GM12874 (cell line): Measurements from ENCODE around the gene AGBL1.

Source experiments
- TF ChIP-seq, protein P1 (sequence below): IDR thresholded peaks from 2 replicates; pipeline ENCODE4 v1.5.1; 2011; ENCODE audit warnings: low read depth, mild to moderate bottlenecking, control low read depth, low read length, moderate library complexity; ENCODE audit not compliant: insufficient read depth

The AGBL1 gene

DNA sequence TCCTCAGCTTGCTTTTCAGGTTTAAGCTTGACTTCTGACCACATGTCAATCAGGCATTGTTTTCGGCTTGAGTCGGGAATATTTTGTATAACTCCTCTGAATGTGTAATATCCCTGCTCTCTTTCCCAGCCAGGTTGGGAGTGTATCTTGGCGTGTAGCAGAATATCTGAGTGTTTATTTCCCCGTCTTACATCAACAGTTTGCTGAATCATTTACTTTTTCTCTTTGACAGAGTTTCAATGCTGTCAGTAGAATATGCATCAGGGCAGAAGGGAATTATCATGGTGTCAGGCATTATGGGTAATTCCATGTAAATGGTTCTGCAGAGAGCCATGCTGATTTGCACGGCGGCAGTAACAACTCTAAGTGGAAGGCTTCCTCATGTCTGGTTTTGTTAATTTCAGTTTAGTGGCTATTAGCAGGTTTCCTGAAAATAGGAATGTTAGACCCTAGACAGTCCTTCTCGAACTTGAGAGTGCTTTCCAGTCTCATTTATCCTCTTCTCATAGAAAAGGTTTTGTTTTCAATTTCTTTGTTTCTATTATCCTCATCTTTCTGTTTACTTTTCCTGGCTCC lies 566.3 kb downstream of the AGBL1 start:
- TF ChIP-seq, protein P1, sequence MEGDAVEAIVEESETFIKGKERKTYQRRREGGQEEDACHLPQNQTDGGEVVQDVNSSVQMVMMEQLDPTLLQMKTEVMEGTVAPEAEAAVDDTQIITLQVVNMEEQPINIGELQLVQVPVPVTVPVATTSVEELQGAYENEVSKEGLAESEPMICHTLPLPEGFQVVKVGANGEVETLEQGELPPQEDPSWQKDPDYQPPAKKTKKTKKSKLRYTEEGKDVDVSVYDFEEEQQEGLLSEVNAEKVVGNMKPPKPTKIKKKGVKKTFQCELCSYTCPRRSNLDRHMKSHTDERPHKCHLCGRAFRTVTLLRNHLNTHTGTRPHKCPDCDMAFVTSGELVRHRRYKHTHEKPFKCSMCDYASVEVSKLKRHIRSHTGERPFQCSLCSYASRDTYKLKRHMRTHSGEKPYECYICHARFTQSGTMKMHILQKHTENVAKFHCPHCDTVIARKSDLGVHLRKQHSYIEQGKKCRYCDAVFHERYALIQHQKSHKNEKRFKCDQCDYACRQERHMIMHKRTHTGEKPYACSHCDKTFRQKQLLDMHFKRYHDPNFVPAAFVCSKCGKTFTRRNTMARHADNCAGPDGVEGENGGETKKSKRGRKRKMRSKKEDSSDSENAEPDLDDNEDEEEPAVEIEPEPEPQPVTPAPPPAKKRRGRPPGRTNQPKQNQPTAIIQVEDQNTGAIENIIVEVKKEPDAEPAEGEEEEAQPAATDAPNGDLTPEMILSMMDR = no peak

DNA sequence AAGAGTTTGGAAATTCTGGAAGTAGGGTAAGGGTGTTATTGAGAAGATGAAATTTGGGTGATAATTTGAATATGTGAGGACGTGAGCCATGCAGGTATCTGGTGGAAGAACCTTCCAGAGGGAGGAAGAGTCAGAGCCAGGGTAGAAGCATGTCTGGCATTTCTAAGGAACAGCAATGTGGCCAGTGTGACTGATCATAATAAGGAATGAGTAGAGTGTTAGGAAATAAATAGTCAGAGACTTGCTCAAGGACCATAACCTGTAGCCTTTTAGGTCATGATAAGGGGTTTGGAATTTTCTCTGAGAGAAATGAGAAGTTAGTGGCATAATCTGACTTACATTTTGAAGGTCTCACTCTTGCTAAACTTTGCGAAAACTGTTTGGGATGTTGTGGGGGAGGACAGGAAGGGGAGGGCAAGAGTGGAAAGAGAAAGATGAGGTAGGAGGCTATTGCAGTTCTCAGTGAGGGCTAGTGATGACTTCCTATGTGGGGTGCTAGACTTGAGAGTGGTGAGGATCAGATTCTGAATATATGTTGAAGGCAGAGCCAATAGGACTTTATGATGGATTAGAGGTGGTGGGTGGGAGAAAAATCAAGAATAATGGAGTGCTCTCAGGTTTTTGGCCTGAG lies 568.3 kb downstream of the AGBL1 start:
- TF ChIP-seq, protein P1 = no peak

DNA sequence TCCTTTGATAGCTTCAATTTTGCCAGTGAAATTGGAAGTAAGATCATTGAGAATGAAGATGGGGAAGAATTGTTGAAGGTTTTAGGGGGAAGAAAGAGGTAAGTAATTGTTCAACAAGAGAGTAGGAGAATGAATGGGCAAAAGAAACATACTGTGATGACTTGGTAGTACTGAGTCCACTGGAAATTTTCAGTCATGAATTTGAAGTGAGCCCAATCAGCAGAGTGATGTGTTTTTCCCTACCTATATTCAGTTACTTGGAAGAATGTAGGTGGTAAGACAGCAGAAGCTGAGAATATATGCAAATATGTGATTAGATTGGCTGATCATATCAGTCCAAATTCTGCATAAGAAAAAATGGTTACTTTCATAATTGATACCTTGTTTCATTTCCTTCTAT lies 569.6 kb downstream of the AGBL1 start:
- TF ChIP-seq, protein P1 = no peak

DNA sequence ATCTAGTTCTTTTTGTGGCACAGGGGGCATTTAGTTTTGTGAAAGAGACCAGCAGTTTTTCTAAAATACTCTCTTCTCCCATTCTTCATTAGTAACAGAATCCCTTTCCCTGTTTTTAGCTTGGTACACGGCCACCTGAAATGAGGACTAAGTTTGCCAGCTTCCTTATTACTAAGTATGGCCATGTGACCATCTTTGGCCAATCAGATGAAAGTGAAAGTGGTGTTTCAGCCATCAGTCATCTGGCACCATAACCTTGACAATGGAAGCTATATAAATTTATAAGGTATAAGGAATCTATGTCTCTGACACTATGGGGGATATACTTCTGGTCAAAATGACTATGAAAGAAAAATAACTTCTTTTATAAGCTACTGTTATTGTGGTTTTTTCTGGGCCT lies 570.4 kb downstream of the AGBL1 start:
- TF ChIP-seq, protein P1 = no peak

DNA sequence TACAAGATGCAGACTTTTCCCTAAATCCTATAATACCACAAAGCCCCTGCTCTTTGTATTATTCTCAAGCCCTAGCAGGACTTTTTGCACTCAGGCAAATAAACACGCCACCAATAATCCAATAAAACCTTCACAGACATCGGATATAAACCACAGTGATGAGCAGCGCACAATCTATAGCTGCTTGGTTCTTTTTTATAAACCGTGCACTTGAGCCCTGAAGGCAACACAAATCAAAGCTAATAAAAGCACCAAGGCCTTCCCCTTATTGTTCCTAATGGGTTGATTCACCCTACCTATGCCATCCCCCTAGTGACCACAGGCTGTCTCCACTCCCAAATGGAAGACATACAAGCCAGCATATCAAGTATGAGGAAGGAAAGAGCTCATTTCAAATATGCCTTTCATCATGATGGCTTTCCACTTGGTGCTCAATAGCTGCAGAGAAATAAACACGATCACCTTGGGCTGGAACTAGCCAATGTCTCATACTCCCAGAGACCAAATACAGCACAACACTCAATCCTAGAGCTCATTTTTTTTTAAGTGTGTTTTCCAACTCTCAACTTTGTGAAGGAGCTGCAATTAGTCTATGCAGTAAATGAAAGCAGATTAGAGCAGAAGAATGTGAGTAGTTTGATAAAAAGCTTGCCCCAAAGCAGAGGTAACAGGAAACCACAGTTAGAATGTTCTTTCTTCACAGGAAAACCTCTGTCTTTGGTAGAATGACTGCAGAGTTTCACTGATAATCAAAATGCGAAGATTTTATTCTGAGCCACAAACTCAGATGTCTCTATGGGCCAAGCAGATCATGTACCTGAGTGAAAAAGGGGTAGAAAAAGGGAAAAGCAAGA lies 573.9 kb downstream of the AGBL1 start:
- TF ChIP-seq, protein P1 = no peak

DNA sequence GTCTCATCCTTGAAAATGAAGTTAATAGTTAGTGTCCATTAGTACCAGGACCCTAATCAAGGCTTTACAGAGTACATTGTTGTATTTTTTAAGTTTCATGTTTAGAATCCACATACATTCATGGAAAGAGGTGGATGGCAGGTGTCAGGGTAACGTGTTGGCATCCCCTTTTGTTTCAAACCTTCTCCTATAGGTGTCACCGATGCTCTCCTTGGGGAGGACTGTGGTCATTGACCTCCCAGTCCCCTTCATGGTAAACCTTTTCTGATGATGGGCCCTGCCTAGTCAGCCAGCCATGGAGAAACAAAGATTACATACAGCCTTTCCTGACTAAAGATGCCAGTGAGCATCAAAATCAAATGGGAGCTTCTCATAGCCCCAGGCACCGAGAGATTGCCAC lies 574.8 kb downstream of the AGBL1 start:
- TF ChIP-seq, protein P1 = no peak

DNA sequence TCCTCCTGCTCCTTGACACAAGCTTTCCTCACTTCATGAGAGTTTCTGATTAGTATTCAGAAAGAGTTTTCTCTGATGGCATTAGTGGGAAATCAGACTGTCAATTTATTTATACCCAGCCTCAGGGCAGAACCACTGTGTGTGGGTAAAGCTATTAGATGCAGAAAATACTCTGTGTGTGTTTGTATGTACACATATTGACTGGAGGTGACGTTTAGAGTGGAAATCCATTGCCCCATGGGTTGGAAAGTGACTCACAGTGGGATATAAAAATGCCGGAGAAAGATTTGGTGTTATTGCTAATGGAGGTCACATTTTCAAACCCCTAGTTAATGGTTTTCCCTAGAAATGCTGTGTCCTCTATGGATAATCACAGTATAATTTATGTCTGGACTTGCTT lies 577.6 kb downstream of the AGBL1 start:
- TF ChIP-seq, protein P1 = no peak
